ENCODE results near the gene PRDM16.

The PRDM16 gene

GRCh38 chr1:3068564-3069431 lies at the start of gene PRDM16:
Gene PRDM16, plus strand, starts transcription at chr1:3069203. Its CDS starts 57 bp downstream, at chr1:3069260.
- peak within 1 kb of the TSS; percentile 52 to 60 for H3K4me3 ChIP-seq (ENCODE audit: low read length in 2 of 2)

GRCh38 chr1:3019516-3020051 lies 49.4 kb upstream of the PRDM16 start:
- Histone ChIP-seq H3K9ac (ENCODE audit: low read depth in 1 of 2, low read length in 2 of 2) (no peak overlapping the region), H3K27ac (ENCODE audit: low read depth in 2 of 2, low read length in 2 of 2) (no peak overlapping the region), H3K9me3 (ENCODE audit: control insufficient read depth in 2 of 2, low read length in 2 of 2) (no peaks in the 10 kb centered on the region), H3K4me1 (ENCODE audit: control insufficient read depth in 2 of 2, insufficient read depth in 2 of 2, low read length in 2 of 2) (no peaks in the 10 kb centered on the region), H3K36me3 (ENCODE audit: control insufficient read depth in 2 of 2, insufficient read depth in 2 of 2, low read length in 2 of 2) (no peaks in the 10 kb centered on the region), H3K4me3 (ENCODE audit: low read length in 2 of 2) (no peak overlapping the region), H3K27me3 (ENCODE audit: control insufficient read depth in 2 of 2, insufficient read depth in 2 of 2, low read length in 2 of 2) (peaks cover 4 to 8% of the 10 kb centered on the region in 2 donors)

More at GRCh38 chr1:3068564-3069431, at the start of gene PRDM16:
- Histone ChIP-seq H3K9ac (ENCODE audit: low read depth in 1 of 2, low read length in 2 of 2) (peak within 1 kb of the TSS in 1 of 2 donors; percentile 54), H3K4me1 (ENCODE audit: control insufficient read depth in 2 of 2, insufficient read depth in 2 of 2, low read length in 2 of 2) (no peaks in the 10 kb centered on the region), H3K27me3 (ENCODE audit: control insufficient read depth in 2 of 2, insufficient read depth in 2 of 2, low read length in 2 of 2) (peaks cover 34 to 36% of the 10 kb centered on the region in 2 donors), H3K36me3 (ENCODE audit: control insufficient read depth in 2 of 2, insufficient read depth in 2 of 2, low read length in 2 of 2) (no peaks in the 10 kb centered on the region), H3K27ac (ENCODE audit: low read depth in 2 of 2, low read length in 2 of 2) (no peak within 1 kb of the TSS), H3K9me3 (ENCODE audit: control insufficient read depth in 2 of 2, low read length in 2 of 2) (no peaks in the 10 kb centered on the region)

DNA sequence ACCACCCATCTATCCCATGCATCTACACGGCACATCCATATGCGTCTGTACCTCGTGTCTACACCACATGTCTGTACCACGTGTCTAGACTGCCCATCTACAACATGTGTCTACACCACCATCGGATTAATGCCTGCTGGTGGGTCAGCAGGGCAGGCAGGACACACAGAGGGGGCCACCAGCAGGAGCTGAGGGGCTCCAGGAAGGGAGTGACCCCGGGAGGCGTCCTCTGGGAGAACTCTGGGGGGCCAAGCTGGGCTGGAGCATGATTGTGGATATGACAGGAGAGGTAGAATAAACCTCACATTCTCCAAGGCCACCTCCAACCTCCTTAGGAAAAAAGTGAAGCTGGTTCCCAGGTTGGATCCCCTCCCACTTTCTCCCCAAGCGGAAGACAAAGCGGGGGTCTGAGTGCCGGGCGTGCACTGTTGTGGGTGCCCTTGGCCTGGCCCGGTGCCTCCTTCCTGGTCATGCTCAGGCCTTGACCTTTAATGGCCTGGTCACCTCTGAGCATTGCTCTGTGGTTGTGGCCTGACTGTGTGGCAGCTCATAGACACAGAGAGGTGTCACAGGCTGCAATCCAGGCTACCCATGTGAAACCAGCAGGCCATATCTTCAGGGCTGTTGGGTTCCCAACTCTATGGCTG lies 48.6 kb upstream of the PRDM16 start:
- H3K36me3 ChIP-seq (ENCODE audit: control insufficient read depth in 2 of 2, insufficient read depth in 2 of 2, low read length in 2 of 2), result no peaks in the 10 kb centered on the region
- H3K27ac ChIP-seq (ENCODE audit: low read depth in 2 of 2, low read length in 2 of 2), result no peak overlapping the region
- H3K9ac ChIP-seq (ENCODE audit: low read depth in 1 of 2, low read length in 2 of 2), result no peak overlapping the region
- H3K27me3 ChIP-seq (ENCODE audit: control insufficient read depth in 2 of 2, insufficient read depth in 2 of 2, low read length in 2 of 2), result peaks cover under 1 to 5% of the 10 kb centered on the region in 2 donors
- no peak overlapping the region for H3K4me3 ChIP-seq (ENCODE audit: low read length in 2 of 2)
- no peaks in the 10 kb centered on the region for H3K4me1 ChIP-seq (ENCODE audit: control insufficient read depth in 2 of 2, insufficient read depth in 2 of 2, low read length in 2 of 2)
- no peaks in the 10 kb centered on the region for H3K9me3 ChIP-seq (ENCODE audit: control insufficient read depth in 2 of 2, low read length in 2 of 2)

DNA sequence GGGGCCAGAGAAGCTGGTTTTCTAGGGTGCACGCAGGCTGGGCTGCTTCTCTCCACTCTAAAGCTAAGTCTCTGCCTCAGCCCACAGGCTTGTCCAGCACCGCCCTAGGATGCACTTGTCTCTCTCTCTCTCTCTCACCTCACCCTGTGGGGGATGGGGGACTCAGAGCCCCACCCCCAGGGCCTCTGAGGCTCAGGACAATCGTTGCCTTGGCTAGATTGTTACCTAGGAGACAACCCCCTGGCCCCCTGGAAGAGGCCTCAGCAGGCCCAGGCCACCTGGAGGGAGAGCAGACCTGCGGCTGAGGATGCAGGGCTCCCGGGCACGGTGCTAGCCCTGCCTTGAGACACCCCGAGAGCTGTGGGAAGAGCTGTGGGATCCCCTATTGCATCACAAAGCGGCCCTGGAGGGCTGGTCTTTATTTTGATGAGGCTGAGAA lies 47.8 kb upstream of the PRDM16 start, which contains the start of gene ACTRT2:
ACTRT2 (plus strand) TSS at position 235 of the 439 bp plus-strand sequence. CDS start 220 bp downstream, outside the sequence.
- H3K27me3 ChIP-seq (ENCODE audit: control insufficient read depth in 2 of 2, insufficient read depth in 2 of 2, low read length in 2 of 2), result peaks cover 0 to 5% of the 10 kb centered on the region in 2 donors
- H3K4me1 ChIP-seq (ENCODE audit: control insufficient read depth in 2 of 2, insufficient read depth in 2 of 2, low read length in 2 of 2), result no peaks in the 10 kb centered on the region
- H3K4me3 ChIP-seq (ENCODE audit: low read length in 2 of 2), result no peak within 1 kb of the TSS
- H3K27ac ChIP-seq (ENCODE audit: low read depth in 2 of 2, low read length in 2 of 2), result no peak within 1 kb of the TSS
- H3K9ac ChIP-seq (ENCODE audit: low read depth in 1 of 2, low read length in 2 of 2), result no peak within 1 kb of the TSS
- H3K36me3 ChIP-seq (ENCODE audit: control insufficient read depth in 2 of 2, insufficient read depth in 2 of 2, low read length in 2 of 2), result no peaks in the 10 kb centered on the region
- no peaks in the 10 kb centered on the region for H3K9me3 ChIP-seq (ENCODE audit: control insufficient read depth in 2 of 2, low read length in 2 of 2)

DNA sequence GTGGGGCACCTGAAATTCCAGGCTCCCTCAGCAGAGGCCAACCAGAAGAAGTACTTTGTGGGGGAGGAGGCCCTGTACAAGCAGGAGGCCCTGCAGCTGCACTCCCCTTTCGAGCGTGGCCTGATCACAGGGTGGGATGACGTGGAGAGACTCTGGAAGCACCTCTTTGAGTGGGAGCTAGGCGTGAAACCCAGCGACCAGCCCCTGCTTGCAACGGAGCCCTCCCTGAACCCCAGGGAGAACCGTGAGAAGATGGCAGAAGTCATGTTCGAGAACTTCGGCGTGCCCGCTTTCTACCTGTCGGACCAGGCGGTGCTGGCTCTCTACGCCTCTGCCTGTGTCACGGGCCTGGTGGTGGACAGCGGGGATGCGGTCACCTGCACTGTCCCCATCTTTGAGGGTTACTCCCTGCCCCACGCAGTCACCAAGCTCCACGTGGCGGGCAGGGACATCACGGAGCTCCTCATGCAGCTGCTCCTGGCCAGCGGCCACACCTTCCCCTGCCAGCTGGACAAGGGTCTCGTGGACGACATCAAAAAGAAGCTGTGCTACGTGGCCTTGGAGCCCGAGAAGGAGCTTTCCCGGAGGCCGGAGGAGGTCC lies 47.1 kb upstream of the PRDM16 start:
- H3K4me1 ChIP-seq (ENCODE audit: control insufficient read depth in 2 of 2, insufficient read depth in 2 of 2, low read length in 2 of 2), result no peaks in the 10 kb centered on the region
- H3K36me3 ChIP-seq (ENCODE audit: control insufficient read depth in 2 of 2, insufficient read depth in 2 of 2, low read length in 2 of 2), result no peaks in the 10 kb centered on the region
- no peak overlapping the region for H3K4me3 ChIP-seq (ENCODE audit: low read length in 2 of 2)
- peaks cover 0 to 5% of the 10 kb centered on the region in 2 donors for H3K27me3 ChIP-seq (ENCODE audit: control insufficient read depth in 2 of 2, insufficient read depth in 2 of 2, low read length in 2 of 2)
- no peak overlapping the region for H3K9ac ChIP-seq (ENCODE audit: low read depth in 1 of 2, low read length in 2 of 2)
- no peaks in the 10 kb centered on the region for H3K9me3 ChIP-seq (ENCODE audit: control insufficient read depth in 2 of 2, low read length in 2 of 2)
- no peak overlapping the region for H3K27ac ChIP-seq (ENCODE audit: low read depth in 2 of 2, low read length in 2 of 2)

DNA sequence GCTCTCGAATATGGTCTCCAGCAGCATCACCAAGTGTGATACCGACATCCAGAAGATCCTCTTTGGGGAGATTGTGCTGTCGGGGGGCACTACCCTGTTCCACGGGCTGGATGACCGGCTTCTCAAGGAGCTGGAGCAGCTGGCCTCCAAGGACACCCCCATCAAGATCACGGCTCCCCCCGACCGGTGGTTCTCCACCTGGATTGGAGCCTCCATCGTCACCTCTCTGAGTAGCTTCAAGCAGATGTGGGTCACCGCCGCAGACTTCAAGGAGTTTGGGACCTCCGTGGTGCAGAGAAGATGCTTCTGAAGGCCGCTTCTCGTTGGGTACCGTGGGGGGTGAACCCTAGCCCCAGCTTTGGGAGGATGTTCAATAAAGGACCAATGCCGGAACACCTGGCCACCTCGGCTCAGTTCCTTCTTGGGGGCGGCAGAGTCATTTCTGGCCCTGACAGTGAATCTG lies 46.5 kb upstream of the PRDM16 start:
- H3K9me3 ChIP-seq (ENCODE audit: control insufficient read depth in 2 of 2, low read length in 2 of 2), result no peaks in the 10 kb centered on the region

DNA sequence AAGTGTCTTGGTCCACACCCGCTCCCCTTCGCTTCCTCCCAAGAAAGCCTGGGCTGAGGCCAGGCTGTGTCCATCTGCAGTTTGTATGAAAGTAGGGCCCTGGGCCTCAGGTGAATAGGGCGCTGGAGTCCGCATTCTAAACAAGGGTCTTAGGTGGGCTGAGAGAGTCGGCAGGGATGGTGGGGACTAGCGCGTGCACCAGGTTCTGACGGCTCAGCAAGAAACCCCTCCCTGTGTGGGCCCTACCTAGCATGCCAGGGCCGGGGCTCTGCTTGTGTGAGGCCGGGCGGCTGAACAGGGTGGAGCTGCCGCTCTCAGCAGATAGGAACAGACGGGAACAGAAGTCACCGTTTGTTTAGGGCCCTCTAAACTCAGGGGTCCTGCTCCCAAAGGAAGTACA lies 46.0 kb upstream of the PRDM16 start:
- H3K27ac ChIP-seq (ENCODE audit: low read depth in 2 of 2, low read length in 2 of 2), result no peak overlapping the region
- no peaks in the 10 kb centered on the region for H3K36me3 ChIP-seq (ENCODE audit: control insufficient read depth in 2 of 2, insufficient read depth in 2 of 2, low read length in 2 of 2)
- H3K4me3 ChIP-seq (ENCODE audit: low read length in 2 of 2), result no peak overlapping the region
- H3K27me3 ChIP-seq (ENCODE audit: control insufficient read depth in 2 of 2, insufficient read depth in 2 of 2, low read length in 2 of 2), result peaks cover 0 to 2% of the 10 kb centered on the region in 2 donors
- H3K9me3 ChIP-seq (ENCODE audit: control insufficient read depth in 2 of 2, low read length in 2 of 2), result no peaks in the 10 kb centered on the region
- no peaks in the 10 kb centered on the region for H3K4me1 ChIP-seq (ENCODE audit: control insufficient read depth in 2 of 2, insufficient read depth in 2 of 2, low read length in 2 of 2)
- no peak overlapping the region for H3K9ac ChIP-seq (ENCODE audit: low read depth in 1 of 2, low read length in 2 of 2)

More for the DNA sequence above, 46.5 kb upstream of the PRDM16 start:
- Histone ChIP-seq H3K9ac (ENCODE audit: low read depth in 1 of 2, low read length in 2 of 2) (no peak overlapping the region), H3K27me3 (ENCODE audit: control insufficient read depth in 2 of 2, insufficient read depth in 2 of 2, low read length in 2 of 2) (peaks cover 0 to 5% of the 10 kb centered on the region in 2 donors), H3K4me3 (ENCODE audit: low read length in 2 of 2) (no peak overlapping the region), H3K4me1 (ENCODE audit: control insufficient read depth in 2 of 2, insufficient read depth in 2 of 2, low read length in 2 of 2) (no peaks in the 10 kb centered on the region), H3K27ac (ENCODE audit: low read depth in 2 of 2, low read length in 2 of 2) (no peak overlapping the region), H3K36me3 (ENCODE audit: control insufficient read depth in 2 of 2, insufficient read depth in 2 of 2, low read length in 2 of 2) (no peaks in the 10 kb centered on the region)

DNA sequence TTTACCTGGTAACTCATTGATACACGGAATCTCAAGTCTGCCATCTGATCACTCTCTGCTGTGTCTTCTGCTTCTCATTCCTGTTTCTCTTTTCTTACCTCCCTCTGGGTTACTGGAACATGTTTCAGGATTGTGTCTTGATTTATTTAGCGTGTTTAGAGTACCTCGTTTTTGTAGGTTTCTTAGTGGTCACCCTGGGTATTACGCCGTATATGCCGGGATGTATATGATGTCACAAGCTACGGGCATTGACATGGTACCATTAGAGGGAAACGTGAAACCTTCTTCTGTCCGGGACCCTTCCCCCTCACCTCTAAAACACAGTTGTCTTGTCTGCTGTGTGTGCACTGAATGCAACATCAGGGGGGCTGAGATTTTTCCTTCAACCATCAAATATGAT lies 45.0 kb upstream of the PRDM16 start:
- Histone ChIP-seq H3K27ac (ENCODE audit: low read depth in 2 of 2, low read length in 2 of 2) (no peak overlapping the region), H3K4me3 (ENCODE audit: low read length in 2 of 2) (no peak overlapping the region), H3K27me3 (ENCODE audit: control insufficient read depth in 2 of 2, insufficient read depth in 2 of 2, low read length in 2 of 2) (no peaks in the 10 kb centered on the region), H3K36me3 (ENCODE audit: control insufficient read depth in 2 of 2, insufficient read depth in 2 of 2, low read length in 2 of 2) (no peaks in the 10 kb centered on the region), H3K9me3 (ENCODE audit: control insufficient read depth in 2 of 2, low read length in 2 of 2) (no peaks in the 10 kb centered on the region), H3K4me1 (ENCODE audit: control insufficient read depth in 2 of 2, insufficient read depth in 2 of 2, low read length in 2 of 2) (no peaks in the 10 kb centered on the region), H3K9ac (ENCODE audit: low read depth in 1 of 2, low read length in 2 of 2) (no peak overlapping the region)

DNA sequence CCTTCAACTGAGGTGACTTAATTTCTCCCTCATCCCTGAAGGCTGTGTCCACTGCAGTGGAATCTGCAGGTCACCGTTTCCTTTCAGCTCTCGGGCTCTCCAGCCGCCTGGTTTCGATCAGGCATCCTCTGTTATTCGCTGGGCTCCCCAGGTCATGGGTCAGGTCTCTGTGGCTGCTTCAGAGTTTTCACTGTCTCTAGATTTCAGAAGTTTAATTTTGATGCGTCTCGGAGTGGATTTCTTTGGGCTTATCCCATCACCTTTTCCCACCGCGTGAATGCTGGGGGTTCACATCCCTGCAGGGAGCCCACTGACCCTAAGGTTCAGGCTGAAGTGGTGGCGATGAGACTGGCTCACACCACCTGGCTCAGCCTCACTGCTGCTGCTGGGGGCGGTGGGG lies 44.4 kb upstream of the PRDM16 start:
- Histone ChIP-seq H3K36me3 (ENCODE audit: control insufficient read depth in 2 of 2, insufficient read depth in 2 of 2, low read length in 2 of 2) (no peaks in the 10 kb centered on the region), H3K27ac (ENCODE audit: low read depth in 2 of 2, low read length in 2 of 2) (no peak overlapping the region), H3K4me3 (ENCODE audit: low read length in 2 of 2) (no peak overlapping the region), H3K27me3 (ENCODE audit: control insufficient read depth in 2 of 2, insufficient read depth in 2 of 2, low read length in 2 of 2) (peaks cover 0 to 3% of the 10 kb centered on the region in 2 donors), H3K9me3 (ENCODE audit: control insufficient read depth in 2 of 2, low read length in 2 of 2) (no peaks in the 10 kb centered on the region), H3K4me1 (ENCODE audit: control insufficient read depth in 2 of 2, insufficient read depth in 2 of 2, low read length in 2 of 2) (no peaks in the 10 kb centered on the region), H3K9ac (ENCODE audit: low read depth in 1 of 2, low read length in 2 of 2) (no peak overlapping the region)

Data from mucosa of rectum (tissue), 2 donors.